GM12864 (cell line): ENCODE data around the gene CCT6B.

Experiments used
- DNase-seq: peaks from one replicate; pipeline ENCODE4 v3.0.0-alpha.2; 2011; ENCODE audit warnings: low read depth
- H3K4me3 ChIP-seq: 2 replicates; pipeline ENCODE4 v1.5.1; 2011; ENCODE audit warnings: mild to moderate bottlenecking, low read depth, low read length, control low read depth
- TF ChIP-seq, protein P1 (sequence below): IDR thresholded peaks from 2 replicates; pipeline ENCODE4 v1.5.1; 2011; ENCODE audit warnings: low read depth, mild to moderate bottlenecking, moderate library complexity, low read length, control low read depth, inconsistent platforms; ENCODE audit errors: missing control alignments

Gene CCT6B

DNA sequence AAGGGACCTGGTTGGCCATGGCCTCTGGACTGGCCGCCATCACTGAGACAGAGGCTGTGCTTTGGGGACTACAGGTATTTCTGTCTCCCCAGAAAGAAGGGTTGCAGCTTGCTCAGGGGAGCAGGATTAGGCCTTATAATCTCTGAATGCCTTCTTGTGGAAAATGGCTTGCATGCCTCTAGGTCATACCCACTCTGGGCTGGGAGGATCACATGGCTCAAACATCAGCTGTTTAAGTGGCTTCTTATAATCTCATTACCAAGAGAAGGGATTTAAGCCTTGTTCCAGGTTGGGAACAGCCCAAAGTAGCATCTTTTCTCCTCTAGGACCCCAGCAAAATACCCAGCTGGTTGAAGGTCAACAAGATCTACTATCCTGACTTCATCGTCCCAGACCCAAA is 38.2 kb upstream of the CCT6B start:
- no peak overlapping the region for H3K4me3 ChIP-seq
- TF ChIP-seq, protein P1, sequence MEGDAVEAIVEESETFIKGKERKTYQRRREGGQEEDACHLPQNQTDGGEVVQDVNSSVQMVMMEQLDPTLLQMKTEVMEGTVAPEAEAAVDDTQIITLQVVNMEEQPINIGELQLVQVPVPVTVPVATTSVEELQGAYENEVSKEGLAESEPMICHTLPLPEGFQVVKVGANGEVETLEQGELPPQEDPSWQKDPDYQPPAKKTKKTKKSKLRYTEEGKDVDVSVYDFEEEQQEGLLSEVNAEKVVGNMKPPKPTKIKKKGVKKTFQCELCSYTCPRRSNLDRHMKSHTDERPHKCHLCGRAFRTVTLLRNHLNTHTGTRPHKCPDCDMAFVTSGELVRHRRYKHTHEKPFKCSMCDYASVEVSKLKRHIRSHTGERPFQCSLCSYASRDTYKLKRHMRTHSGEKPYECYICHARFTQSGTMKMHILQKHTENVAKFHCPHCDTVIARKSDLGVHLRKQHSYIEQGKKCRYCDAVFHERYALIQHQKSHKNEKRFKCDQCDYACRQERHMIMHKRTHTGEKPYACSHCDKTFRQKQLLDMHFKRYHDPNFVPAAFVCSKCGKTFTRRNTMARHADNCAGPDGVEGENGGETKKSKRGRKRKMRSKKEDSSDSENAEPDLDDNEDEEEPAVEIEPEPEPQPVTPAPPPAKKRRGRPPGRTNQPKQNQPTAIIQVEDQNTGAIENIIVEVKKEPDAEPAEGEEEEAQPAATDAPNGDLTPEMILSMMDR: no peak
- no peak for DNase-seq

DNA sequence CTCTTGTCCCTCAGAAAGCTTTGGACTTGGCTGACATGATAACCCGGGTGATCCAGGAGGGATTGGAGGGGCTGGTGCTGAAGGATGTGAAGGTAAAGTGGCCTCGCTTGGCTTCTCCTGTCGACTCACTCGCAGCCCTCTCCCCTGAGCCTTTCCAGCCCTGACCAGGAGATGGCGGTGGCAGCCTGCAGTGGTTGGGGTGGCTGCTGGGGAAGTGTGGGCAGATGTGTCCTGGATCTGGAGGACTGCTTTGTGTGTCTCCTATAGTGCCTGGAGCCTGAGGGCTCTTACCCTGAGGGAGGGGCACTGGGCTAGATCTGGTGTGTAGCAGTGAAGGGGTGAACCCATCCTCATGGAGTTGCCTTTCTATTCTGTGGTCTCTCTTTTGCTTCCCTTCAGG is 36.9 kb upstream of the CCT6B start:
- DNase-seq: peak; percentile 10

DNA sequence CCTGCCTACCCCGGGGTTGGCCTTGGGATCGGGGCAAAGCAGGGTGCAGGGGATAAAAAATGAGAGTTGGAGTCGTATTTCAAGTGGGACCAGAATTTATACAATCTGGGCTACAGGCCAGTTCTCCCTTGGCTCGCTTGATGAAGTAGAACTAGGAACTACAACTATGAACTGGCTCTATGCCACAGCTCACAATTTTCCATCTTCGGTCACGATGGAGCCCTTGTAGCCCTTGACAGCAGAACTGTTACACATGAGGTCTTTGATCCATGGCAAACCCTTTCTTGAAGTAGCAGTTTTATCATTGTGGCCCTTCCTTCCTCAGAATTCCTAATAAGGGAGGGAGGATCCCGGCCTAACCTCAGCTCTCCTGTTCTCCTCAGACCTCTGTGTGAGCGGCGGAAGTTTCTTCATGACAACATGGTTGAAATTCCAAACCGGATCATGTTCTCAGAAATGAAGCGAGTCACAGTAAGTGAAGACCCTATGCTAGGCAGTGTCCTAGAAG is 36.1 kb upstream of the CCT6B start:
- H3K4me3 ChIP-seq: no peak overlapping the region
- TF ChIP-seq, protein P1: no peak
- DNase-seq: no peak

More for the DNA sequence above, 36.9 kb upstream of the CCT6B start:
- no peak overlapping the region for H3K4me3 ChIP-seq
- TF ChIP-seq, protein P1: peak; percentile 96

DNA sequence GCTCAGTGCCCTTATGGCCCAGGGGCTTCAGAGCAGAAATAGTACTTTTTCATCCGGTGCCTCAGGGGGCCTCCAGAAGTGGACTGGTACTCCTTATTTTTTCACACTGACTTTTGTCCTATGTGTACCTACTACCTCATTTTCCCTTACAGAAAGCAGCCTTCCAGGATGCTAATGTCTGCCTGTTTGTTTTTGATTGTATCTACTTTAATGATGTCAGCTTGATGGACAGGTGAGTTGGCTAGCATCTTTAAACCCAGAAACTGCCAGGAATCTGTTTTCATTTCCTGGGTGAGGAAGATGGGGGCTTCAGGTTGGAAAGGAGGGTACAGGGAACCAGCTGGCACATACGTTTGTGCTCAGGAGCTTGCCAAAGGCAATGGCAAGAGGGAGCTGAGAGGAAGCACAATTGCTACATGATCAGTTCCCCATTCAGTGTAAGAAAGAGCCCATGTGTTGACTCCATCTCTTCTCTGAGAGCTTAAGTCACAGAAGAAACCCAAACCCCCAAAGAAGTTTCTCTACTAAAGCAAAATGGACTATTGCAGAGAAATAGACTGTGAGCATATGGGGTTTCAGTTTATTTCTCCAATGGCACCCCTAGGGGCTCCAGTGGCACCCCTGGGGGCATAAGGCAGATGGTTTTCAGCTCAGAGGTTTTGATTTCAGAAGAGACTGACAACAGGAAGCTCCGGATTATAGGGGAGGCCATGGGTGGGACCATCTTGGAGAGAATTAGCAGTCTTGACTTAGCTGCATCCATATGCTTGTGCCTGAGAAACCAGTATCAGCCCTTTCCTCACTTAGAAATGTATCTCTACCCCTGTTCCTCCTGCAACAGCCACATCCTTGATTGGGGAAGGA is 35.4 kb upstream of the CCT6B start:
- no peak overlapping the region for H3K4me3 ChIP-seq
- TF ChIP-seq, protein P1: no peak
- no peak for DNase-seq

DNA sequence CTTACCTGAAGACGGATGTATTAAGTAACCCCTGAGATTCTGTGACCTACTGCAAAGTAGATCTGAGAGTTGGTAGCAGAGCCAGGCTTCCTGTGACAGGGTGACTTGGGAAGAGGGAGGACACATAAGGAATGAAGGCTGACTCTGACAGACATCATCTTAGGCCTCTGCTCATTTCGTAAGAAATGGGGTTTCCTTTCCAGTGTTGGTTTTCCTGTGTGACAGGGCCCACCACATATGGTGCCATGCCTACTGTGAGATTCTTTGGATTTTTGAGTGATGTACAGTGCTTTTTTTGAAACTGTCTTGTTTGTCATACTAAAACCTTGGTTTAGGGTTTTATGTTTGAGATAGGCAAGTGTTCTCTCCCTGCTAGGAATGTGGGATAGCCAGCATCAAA is 31.8 kb upstream of the CCT6B start:
- TF ChIP-seq, protein P1: no peak
- H3K4me3 ChIP-seq: no peak overlapping the region
- no peak for DNase-seq

DNA sequence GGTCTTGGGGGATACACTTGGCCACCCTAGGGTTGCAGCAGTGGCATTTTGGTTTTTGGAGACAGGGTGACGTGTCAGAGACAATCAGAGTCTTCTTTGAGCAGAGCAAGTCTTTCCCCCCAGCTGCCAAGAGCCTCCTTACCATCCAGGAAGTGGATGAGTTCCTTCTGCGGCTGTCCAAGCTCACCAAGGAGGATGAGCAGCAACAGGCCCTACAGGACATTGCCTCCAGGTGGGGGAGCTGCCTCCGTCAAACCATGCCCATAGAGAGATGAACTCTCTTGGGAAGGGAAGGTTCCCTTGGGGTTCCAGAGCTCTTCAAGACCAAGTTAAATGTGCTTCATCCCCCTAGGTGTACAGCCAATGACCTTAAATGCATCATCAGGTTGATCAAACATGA is 30.3 kb upstream of the CCT6B start:
- no peak for DNase-seq
- TF ChIP-seq, protein P1: no peak
- no peak overlapping the region for H3K4me3 ChIP-seq
